ENCODE data around the gene CTXND1. TPM values are rescaled to one million over a fixed set of nuclear protein-coding genes. Genes with fewer than 3 reads are reported as not detected.

The CTXND1 gene
- total RNA-seq, 3 donors from 2014 or later: 0.03 TPM; not detected in 2

- Mint-ChIP-seq H3K4me3 (no peak overlapping the region), H3K9me3 (no peaks in the 10 kb centered on the region), H3K4me1 (ENCODE audit: low read depth) (no peaks in the 10 kb centered on the region), H3K36me3 (ENCODE audit: insufficient read depth) (peaks cover 34% of the 10 kb centered on the region), H3K27me3 (ENCODE audit: low read depth) (no peaks in the 10 kb centered on the region)
- ATAC-seq (no peak), DNase-seq (no peak)
Measured at GRCh38 chr15:80186597-80186996, 65.4 kb downstream of the CTXND1 start.

DNA sequence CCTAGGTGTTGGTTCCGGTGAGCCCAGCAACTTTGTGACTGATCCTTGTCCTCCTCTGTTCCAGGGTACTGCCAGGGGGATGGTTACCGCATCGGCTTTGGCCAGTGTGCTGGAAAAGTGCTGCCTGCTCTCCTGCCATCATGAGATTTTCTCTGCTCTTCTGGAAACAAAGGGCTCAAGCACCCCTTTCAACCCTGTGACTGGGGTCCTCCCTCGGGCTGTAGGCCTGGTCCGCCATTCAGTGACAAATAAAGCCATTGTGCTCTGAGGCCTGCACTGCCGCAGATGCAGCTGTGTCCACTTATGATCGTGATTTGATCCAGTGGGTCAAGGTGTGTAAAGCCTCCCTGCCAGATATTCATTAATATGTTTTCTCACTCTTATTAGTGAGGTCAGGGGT lies 65.9 kb downstream of the CTXND1 start:
- no peak for ATAC-seq
- Mint-ChIP-seq H3K4me1 (ENCODE audit: low read depth) (no peaks in the 10 kb centered on the region), H3K27me3 (ENCODE audit: low read depth) (no peaks in the 10 kb centered on the region), H3K36me3 (ENCODE audit: insufficient read depth) (peaks cover 36% of the 10 kb centered on the region), H3K4me3 (no peak overlapping the region), H3K9me3 (no peaks in the 10 kb centered on the region)
- DNase-seq: no peak

DNA sequence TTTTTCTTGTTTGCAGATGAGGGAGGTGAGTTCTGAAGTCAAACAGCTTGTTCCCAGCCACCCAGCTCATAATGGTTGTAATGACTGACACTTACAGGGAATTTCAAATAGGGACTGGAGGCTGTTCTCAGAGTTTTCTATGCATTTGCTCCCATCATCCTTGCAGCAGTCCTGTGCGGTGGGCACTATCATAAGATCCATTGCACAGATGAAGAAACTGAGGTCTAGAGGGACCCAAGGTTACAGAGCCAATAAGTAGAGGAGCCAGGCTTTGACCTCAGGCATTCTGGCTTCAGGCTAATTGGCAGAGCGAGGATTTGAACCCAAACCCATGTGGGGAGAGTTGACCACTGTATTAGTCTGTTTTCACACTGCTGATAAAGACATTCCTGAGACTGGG lies 66.9 kb downstream of the CTXND1 start:
- H3K27me3 Mint-ChIP-seq (ENCODE audit: low read depth): no peaks in the 10 kb centered on the region
- H3K4me3 Mint-ChIP-seq: no peak overlapping the region
- no peaks in the 10 kb centered on the region for H3K9me3 Mint-ChIP-seq
- DNase-seq: no peak
- no peaks in the 10 kb centered on the region for H3K4me1 Mint-ChIP-seq (ENCODE audit: low read depth)
- ATAC-seq: no peak
- peaks cover 37% of the 10 kb centered on the region for H3K36me3 Mint-ChIP-seq (ENCODE audit: insufficient read depth)

DNA sequence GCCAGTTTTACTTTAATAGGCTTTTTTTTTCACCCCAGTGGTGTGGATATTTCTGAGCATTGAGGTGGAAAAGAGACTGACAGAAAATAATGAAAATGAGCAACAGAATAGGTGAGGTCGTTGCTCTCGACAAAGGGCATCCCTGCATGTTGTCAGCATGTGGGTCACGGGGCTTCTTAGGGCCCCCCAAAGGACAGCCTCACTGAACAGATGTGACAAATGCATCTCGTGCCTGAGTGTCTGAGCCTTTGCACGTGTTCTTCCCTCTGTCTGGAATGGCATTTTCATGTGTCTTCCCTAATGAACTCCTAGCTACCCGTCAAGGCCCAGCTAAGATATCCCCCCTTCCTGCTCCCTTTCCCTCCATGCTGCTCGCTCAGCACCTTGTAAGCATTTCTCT lies 67.5 kb downstream of the CTXND1 start:
- no peaks in the 10 kb centered on the region for H3K27me3 Mint-ChIP-seq (ENCODE audit: low read depth)
- no peaks in the 10 kb centered on the region for H3K9me3 Mint-ChIP-seq
- no peak for ATAC-seq
- peaks cover 37% of the 10 kb centered on the region for H3K36me3 Mint-ChIP-seq (ENCODE audit: insufficient read depth)
- no peaks in the 10 kb centered on the region for H3K4me1 Mint-ChIP-seq (ENCODE audit: low read depth)
- no peak overlapping the region for H3K4me3 Mint-ChIP-seq
- DNase-seq: no peak

GRCh38 chr15:80183886-80184285 lies 68.1 kb downstream of the CTXND1 start:
- ATAC-seq: no peak
- no peak overlapping the region for H3K4me3 Mint-ChIP-seq
- H3K4me1 Mint-ChIP-seq (ENCODE audit: low read depth): no peaks in the 10 kb centered on the region
- H3K9me3 Mint-ChIP-seq: no peaks in the 10 kb centered on the region
- no peaks in the 10 kb centered on the region for H3K27me3 Mint-ChIP-seq (ENCODE audit: low read depth)
- no peak for DNase-seq
- peaks cover 37% of the 10 kb centered on the region for H3K36me3 Mint-ChIP-seq (ENCODE audit: insufficient read depth)

GRCh38 chr15:80183306-80183705 lies 68.7 kb downstream of the CTXND1 start:
- H3K4me1 Mint-ChIP-seq (ENCODE audit: low read depth): no peaks in the 10 kb centered on the region
- no peak overlapping the region for H3K4me3 Mint-ChIP-seq
- H3K27me3 Mint-ChIP-seq (ENCODE audit: low read depth): no peaks in the 10 kb centered on the region
- DNase-seq: no peak
- H3K9me3 Mint-ChIP-seq: no peaks in the 10 kb centered on the region
- H3K36me3 Mint-ChIP-seq (ENCODE audit: insufficient read depth): peaks cover 34% of the 10 kb centered on the region
- ATAC-seq: no peak

- DNase-seq (no peak), ATAC-seq (no peak)
- Mint-ChIP-seq H3K27me3 (ENCODE audit: low read depth) (no peaks in the 10 kb centered on the region), H3K36me3 (ENCODE audit: insufficient read depth) (peaks cover 31% of the 10 kb centered on the region), H3K4me3 (no peak overlapping the region), H3K4me1 (ENCODE audit: low read depth) (no peaks in the 10 kb centered on the region), H3K9me3 (no peaks in the 10 kb centered on the region)
Measured at GRCh38 chr15:80182611-80183261, 69.3 kb downstream of the CTXND1 start.

DNA sequence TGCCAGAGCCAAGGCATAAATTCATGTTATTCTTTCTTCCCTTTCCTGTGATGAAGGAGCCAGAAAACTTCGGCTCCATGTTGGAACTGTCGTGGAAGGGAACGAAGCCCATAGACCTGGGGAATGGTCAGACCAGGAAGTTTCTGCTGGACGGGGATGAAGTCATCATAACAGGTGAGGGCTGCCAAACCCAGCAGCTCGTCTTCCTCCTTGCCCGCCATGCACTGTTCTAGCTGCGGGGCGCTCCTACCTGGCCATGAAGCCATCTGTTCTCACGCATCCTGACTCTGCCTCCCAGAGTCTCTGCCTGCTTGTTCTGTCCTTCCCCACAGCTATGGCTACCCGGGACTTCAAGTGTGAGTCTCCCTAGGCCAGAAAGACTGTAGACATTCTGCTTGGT lies 71.0 kb downstream of the CTXND1 start:
- Mint-ChIP-seq H3K4me3 (no peak overlapping the region), H3K9me3 (no peaks in the 10 kb centered on the region), H3K4me1 (ENCODE audit: low read depth) (no peaks in the 10 kb centered on the region), H3K27me3 (ENCODE audit: low read depth) (no peaks in the 10 kb centered on the region), H3K36me3 (ENCODE audit: insufficient read depth) (peaks cover 16% of the 10 kb centered on the region)
- DNase-seq (no peak), ATAC-seq (no peak)

DNA sequence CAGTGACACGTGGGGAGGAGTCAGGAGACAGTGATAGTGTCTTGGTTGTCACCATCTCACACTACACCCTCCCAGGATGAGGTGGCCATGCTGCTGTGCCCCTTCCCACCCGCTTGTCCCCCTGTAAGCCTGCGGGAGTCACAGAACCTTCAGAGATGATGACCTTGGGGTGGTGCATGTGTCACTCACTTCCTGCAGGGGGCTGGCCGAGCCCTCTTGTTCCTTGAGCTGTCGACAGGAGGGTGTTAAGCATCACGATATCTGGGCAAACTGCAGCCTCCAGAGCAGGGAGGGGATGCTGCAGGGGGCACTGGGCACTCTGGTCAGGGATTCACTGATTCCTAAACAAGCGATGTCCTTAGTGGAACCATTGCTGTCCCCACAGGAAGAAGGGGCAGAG lies 71.5 kb downstream of the CTXND1 start:
- DNase-seq (no peak), ATAC-seq (no peak)
- Mint-ChIP-seq H3K27me3 (ENCODE audit: low read depth) (no peaks in the 10 kb centered on the region), H3K4me3 (no peak overlapping the region), H3K36me3 (ENCODE audit: insufficient read depth) (peaks cover 14% of the 10 kb centered on the region), H3K4me1 (ENCODE audit: low read depth) (no peaks in the 10 kb centered on the region), H3K9me3 (no peaks in the 10 kb centered on the region)

- ATAC-seq (no peak), DNase-seq (no peak)
- H3K4me1 Mint-ChIP-seq (ENCODE audit: low read depth): no peaks in the 10 kb centered on the region
- H3K36me3 Mint-ChIP-seq (ENCODE audit: insufficient read depth): peaks cover 8% of the 10 kb centered on the region
- H3K27me3 Mint-ChIP-seq (ENCODE audit: low read depth): no peaks in the 10 kb centered on the region
- H3K4me3 Mint-ChIP-seq: no peak overlapping the region
- no peaks in the 10 kb centered on the region for H3K9me3 Mint-ChIP-seq
Measured at GRCh38 chr15:80179935-80180334, 72.1 kb downstream of the CTXND1 start.

GRCh38 chr15:80179025-80179759 lies 72.8 kb downstream of the CTXND1 start:
- no peak for ATAC-seq
- no peaks in the 10 kb centered on the region for H3K4me1 Mint-ChIP-seq (ENCODE audit: low read depth)
- no peaks in the 10 kb centered on the region for H3K9me3 Mint-ChIP-seq
- H3K27me3 Mint-ChIP-seq (ENCODE audit: low read depth): no peaks in the 10 kb centered on the region
- no peak for DNase-seq
- H3K36me3 Mint-ChIP-seq (ENCODE audit: insufficient read depth): peaks cover 5% of the 10 kb centered on the region
- H3K4me3 Mint-ChIP-seq: no peak overlapping the region

DNA sequence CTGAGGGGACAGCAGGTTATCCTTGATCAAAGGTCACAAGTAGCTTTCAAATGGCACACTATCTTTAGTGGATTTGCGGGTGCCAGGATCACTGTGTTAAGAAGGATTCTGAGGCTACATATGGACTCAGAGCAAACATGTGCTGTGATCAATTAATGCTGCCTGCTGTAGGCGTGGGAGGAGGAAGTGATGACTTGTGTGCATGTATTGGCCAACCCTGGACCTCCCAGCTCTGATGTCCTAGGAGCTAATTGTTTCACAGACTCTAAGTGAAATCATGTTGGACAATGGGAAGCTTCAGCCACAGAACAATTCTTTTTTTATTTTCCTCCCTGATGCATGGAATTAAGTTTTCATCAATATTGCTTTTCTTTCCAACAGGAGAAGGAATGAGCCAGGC lies 74.9 kb downstream of the CTXND1 start:
- H3K36me3 Mint-ChIP-seq (ENCODE audit: insufficient read depth): peaks cover 5% of the 10 kb centered on the region
- no peak overlapping the region for H3K4me3 Mint-ChIP-seq
- H3K27me3 Mint-ChIP-seq (ENCODE audit: low read depth): no peaks in the 10 kb centered on the region
- no peaks in the 10 kb centered on the region for H3K9me3 Mint-ChIP-seq
- no peak for ATAC-seq
- H3K4me1 Mint-ChIP-seq (ENCODE audit: low read depth): no peaks in the 10 kb centered on the region
- no peak for DNase-seq

GRCh38 chr15:80176443-80176842 lies 75.6 kb downstream of the CTXND1 start:
- peaks cover 5% of the 10 kb centered on the region for H3K36me3 Mint-ChIP-seq (ENCODE audit: insufficient read depth)
- ATAC-seq: no peak
- H3K27me3 Mint-ChIP-seq (ENCODE audit: low read depth): no peaks in the 10 kb centered on the region

DNA sequence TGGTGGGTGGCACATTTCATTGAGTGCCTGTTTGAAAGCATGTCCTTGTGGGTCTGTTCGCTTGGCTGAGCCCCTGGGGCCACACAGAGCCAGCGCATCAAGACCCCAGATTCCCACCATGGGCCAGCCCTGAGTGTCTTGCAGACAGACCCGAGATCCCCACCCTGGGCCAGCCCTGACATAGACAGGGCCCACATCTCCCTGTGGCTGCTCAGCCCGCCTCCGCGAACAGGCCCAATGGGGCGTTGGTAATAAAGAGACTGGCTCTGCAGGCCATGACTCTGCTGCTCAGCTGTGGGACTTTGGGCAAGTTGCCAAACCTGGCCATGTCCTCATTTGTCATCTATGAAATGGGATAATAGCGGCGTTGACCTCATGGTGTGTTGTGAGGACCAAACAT lies 76.6 kb downstream of the CTXND1 start:
- no peak overlapping the region for H3K4me3 Mint-ChIP-seq
- H3K27me3 Mint-ChIP-seq (ENCODE audit: low read depth): no peaks in the 10 kb centered on the region
- H3K9me3 Mint-ChIP-seq: no peaks in the 10 kb centered on the region
- DNase-seq (no peak), ATAC-seq (no peak)
- H3K36me3 Mint-ChIP-seq (ENCODE audit: insufficient read depth): peaks cover 2% of the 10 kb centered on the region
- H3K4me1 Mint-ChIP-seq (ENCODE audit: low read depth): no peaks in the 10 kb centered on the region

More at GRCh38 chr15:80176443-80176842, 75.6 kb downstream of the CTXND1 start:
- Mint-ChIP-seq H3K4me3 (no peak overlapping the region), H3K9me3 (no peaks in the 10 kb centered on the region), H3K4me1 (ENCODE audit: low read depth) (no peaks in the 10 kb centered on the region)
- no peak for DNase-seq

DNA sequence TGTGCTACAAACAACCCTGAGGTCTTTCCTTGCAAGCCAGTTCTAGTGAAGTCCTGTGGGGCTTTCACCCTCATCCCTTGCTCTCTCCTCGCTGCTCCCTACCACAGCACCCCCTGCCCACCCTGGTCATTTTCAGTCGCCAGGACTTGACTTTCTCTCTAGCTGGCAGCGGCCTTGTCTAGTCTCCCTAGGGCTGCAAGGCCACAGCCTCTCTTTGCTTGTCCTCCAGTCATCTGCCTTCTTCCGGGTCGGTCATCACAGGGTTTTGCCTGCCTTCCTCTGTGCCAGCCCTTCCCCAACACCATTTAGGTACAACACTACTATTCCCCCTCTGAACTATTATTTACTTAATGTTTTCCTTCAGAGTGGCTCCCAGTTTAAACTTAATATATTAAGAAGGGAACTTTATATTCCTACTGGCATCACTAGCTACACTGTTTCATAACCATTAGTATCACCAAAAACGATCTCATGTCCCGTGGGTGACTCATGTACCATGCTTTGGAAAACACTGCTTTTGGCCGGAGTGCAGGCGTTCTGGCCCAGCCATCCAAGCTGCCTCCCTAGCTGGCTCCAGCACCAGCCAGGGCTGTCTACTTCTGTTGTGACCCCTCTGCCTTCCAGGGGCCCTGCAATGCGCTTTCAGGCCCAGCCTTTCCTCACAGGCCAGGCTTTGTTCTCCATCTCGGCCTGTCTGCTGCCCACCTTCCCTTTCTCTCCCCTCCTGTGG lies 77.8 kb downstream of the CTXND1 start:
- ATAC-seq (no peak), DNase-seq (no peak)
- Mint-ChIP-seq H3K36me3 (ENCODE audit: insufficient read depth) (peaks cover 2% of the 10 kb centered on the region), H3K4me1 (ENCODE audit: low read depth) (no peaks in the 10 kb centered on the region), H3K27me3 (ENCODE audit: low read depth) (no peaks in the 10 kb centered on the region), H3K4me3 (no peak overlapping the region), H3K9me3 (no peaks in the 10 kb centered on the region)
